GM18519 (cell line): ENCODE data around the gene SUSD5.

ENCODE experiments used
- ATAC-seq: cut with Tn5 transposase; IDR thresholded peaks from one replicate; pipeline ENCODE4 v1.9.1; 2021; ENCODE audit warnings: mild to moderate bottlenecking, moderate library complexity; ENCODE audit not compliant: unreplicated experiment, low FRiP score

Gene SUSD5

GRCh38 chr3:33155301-33155700, 63.3 kb downstream of the SUSD5 start:
- no peak for ATAC-seq

- no peak for ATAC-seq
Observed at GRCh38 chr3:33153782-33154181, 64.8 kb downstream of the SUSD5 start.

DNA sequence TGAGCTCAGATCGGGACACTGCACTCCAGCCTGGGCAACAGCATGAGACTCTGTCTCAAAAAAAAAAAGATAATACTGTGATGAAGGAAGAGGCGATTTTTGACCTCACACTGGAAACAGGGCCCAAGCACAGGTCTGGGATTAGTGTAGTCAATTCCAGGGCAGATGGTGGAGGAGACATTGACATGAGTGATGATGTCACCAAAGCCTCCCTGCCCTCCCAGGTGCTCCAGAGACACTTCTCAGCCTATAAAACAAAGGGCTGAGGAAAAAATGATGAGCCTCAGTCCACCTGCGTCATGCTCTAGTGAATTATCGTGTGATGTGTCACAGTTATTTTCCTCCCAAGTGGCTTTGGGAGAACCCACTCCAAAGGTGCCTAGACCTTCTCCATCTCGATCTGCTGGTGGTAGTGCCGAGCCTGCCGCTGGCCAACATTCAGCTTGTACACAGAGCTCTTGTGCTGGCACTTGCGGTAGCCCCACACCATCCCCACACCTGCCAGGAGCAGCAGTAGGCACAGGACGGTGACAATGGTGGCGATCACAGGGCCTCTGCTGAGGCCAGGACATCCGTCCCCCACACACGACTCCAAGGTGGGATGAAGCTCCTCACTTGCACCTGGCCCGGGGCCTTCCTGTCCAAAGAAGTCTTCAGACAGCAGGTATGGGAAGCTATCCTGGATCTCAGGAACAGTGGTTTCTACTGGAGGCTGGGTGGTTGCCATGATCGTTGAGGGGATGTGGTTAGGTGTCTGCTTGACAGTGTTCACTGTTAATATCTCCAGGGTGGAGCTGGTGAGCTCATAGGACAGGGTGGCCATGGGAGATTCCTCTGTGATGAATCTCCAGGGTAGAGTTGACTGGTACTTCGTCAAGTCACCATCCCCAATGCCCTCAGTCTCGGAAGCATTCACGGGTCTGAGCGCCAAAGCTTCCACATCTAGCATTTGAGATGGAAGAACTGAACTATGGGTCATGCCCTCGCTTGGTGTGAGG, 65.9 kb downstream of the SUSD5 start:
- no peak for ATAC-seq

GRCh38 chr3:33149342-33149741, 69.3 kb downstream of the SUSD5 start:
- no peak for ATAC-seq

DNA sequence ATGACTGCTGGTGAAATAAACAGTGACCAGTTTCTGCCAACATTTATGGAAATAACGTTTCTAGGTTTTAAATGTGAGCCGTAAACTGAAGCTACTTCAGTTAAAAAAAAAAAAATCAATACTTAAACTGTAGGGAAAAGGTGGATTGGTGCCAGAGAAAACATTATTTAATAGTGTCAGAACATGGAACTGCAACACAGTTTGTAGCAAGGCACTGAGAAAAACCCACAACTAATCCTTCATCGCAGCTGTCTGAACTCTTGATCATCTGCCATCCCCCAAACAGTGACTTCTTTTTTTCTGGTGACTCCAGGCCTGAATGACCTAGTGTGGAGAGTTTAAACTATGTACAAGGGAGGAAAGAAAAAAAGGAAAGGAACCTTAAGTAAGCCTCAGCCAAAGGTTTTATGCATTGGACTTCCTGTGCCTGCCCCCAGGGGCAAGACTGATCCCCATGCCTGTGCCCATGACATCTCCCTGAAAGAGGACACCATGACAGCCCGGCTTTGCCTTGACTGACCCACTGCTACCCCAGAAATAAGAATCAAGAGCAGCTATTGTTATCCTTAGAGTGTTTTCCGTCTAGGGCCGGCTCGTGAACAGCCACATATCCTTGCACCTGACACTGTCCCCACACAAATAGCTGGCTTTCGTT, 71.7 kb downstream of the SUSD5 start:
- ATAC-seq = no peak

DNA sequence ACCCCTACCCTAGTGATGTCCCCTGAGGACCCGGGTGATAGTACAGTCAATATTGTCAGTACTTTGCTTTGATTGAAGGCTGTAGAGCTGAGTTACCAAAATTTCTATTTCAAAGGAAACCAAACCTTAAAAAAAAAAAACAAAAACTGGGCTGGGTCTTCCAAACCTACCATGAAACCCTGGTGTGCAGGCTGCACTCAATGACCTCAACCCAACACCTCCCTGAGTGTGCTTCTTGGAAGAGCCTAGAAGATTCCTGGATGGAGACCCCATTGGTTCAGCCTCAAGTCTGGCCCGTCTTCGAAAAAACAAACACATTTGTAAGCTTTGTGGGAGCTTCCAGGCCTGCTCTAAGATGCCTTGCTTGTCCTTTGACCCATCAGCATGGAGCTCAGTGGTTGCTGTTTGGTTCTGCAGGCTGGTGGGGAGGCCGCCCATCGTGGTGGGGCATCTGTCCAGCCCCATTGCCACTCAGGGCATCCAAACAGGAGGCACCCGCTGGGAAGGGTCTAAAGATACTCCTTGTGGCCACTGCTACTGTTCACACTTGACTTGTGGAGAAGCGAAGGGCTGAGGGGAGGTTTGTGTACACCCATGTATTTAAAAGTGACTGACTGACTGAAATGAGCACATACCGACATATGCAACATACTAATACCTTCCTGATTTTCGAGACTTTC, 72.6 kb downstream of the SUSD5 start:
- ATAC-seq = no peak

DNA sequence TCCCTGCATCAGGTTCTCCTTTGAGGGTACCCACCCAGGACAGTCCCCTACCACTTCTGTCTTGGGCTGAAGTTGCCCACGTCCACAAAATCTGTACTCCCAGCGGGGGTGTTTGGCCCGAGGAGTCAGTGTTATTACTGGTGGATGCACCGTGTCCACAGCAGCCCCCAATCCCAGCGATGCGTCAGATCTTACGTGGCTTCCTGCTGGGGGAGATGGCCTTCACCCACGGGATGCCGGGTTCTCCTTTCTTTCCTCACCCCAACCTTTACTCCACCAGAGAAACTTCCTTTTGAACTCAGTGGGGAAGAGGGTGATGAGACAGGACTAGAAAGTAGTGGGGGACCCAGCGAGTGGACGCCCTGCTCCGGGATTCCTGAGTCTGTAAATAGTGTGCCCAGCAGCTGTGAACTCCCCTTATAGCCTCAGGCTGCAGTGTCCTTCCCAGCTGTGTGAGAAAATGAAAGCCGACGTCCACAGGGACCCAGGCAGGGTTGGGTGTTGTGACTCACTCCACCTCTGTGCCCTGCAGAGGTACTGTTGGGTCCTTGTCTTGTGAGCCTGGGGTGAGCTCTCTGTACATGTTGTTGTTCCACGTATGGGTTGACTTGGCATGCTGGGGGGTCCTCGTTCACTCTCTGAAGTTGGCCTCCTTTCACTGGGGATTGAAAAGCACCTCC, 73.2 kb downstream of the SUSD5 start:
- ATAC-seq = no peak

DNA sequence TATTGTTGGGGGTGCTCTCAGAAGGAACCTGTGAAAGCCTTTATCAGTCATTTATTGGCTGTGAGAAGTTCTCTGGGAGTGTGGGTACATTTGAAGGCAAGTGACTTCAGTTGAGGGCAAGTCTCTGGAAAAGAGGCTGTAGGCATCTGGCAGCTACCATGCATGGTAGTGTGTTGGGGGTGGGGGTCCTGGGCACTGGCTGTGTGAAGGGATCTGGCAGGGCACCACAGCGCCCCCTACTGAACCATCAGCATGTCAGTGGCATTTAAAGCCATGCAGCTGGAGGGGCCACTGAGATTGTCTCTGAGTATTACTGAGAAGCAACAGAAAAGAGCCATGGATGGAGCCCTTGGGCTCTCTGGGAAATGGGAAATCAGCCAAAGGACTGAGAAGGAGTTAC, 74.2 kb downstream of the SUSD5 start:
- no peak for ATAC-seq

GRCh38 chr3:33141006-33141405, 77.6 kb downstream of the SUSD5 start:
- no peak for ATAC-seq

DNA sequence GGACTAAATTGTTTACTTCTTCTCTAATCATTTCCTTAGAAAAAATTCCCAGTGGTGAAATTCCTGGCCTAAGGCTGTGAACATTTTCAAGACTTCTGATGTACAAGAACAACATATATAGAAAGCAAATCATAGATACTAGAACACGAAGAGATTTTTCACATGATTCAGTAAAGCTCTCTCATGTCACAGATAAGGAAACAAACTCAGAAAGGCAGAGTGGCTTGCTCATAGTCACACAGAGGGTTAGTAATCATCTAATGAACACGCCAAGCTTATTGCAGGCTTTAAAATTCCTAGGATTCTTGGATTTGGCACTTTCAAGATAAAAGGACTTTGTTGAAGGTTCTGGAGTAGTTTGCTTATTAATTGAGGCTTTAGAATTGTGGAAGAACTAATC, 78.6 kb downstream of the SUSD5 start:
- ATAC-seq = no peak

DNA sequence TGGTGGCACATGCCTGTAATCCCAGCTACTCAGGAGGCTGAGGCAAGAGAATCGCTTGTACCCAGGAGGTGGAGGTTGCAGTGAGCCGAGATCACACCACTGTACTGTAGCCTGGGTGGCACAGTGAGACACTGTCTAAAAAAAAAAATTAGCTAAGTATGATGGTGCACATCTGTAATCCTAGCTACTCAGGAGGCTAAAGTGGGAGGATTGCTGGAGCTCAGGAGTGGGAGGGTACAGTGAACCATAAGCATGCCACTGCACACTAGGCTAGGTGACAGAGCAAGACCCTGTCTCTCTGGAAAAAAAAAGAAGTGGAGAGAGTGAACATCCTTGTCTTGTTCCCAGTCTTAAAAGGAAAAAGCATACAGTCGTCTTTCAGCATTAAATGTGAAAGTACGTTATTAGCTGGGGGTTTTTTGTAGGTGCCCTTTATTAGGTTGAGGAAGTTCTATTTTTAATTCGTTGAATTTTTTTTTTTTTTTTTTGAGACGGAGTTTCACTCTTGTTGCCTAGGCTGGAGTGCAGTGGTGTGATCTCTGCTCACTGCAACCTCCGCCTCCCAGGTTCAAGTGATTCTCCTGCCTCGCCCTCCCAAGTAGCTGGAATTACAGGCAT, 79.5 kb downstream of the SUSD5 start:
- ATAC-seq = peak; percentile 57

DNA sequence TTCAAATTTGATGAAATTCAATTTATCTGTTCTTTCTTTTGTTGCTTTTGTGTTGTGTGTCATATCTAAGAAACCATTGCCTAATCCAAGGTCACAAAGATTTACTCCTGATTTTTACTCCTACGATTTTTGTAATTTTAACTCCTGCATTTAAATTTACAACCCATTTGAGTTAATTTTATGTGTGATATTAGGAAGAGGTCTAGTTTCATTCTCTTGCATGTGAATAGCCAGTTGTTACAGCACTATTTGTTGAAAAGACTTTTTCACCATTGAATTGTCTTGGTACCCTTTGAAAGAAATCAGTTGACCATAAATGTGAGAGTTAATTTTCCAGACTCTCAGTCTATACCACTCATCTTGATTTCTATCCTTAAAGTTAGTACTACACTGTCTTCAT, 80.9 kb downstream of the SUSD5 start:
- no peak for ATAC-seq

- ATAC-seq = peak; percentile 36
Observed at GRCh38 chr3:33134026-33134625, 84.5 kb downstream of the SUSD5 start.

DNA sequence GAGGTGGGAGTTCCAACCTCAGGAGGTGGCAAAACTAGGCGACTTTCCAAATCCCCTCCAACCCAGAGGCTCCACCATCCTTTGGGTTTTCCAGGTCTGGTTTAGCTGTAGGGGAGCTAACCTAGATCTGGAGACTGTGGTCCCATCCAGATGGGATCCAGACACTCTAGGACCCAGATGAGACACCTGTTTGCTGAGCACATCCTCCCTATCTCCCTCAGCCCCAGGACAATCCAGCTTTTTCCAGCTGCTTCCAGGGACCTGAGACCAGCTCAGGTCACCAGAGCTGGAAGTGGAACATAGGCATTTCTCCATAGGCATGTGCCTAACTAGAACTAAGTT, 86.6 kb downstream of the SUSD5 start:
- ATAC-seq = no peak

GRCh38 chr3:33131331-33132018, 87.1 kb downstream of the SUSD5 start:
- peak; percentile 79 for ATAC-seq

DNA sequence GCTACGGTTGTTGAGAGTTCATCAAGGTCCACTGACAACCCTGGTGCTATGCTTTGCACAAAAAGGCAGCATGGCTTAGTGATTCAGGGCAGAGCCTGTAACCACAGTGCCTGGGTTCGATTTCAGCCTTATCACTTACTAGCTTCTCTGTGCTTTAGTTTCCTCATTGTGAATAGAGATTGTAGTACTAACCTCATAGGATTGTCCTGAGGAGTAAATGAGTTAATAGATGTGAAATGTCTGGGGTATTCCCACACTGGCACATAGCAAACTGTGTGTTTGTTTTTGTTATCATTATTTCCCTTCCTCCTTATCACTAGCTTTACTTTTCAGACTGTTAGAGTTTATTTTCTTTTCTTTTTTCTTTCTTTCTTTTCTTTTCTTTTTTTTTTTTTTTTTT, 88.5 kb downstream of the SUSD5 start:
- ATAC-seq = no peak

- ATAC-seq = no peak
Observed at GRCh38 chr3:33128706-33129105, 89.9 kb downstream of the SUSD5 start.

GRCh38 chr3:33125840-33126239, 92.8 kb downstream of the SUSD5 start:
- no peak for ATAC-seq

- no peak for ATAC-seq
Observed at GRCh38 chr3:33124638-33125037, 94.0 kb downstream of the SUSD5 start.
